Measurements from ENCODE around the gene KLHL28. TPM values are rescaled to one million over a fixed set of nuclear protein-coding genes. Genes with fewer than 3 reads are reported as not detected.

Gene KLHL28
- total RNA-seq, 1 donor from 2014 or later, result 12.2 TPM

Other genes starting within 250 kb of the KLHL28 start
- 20.0 TPM for gene TOGARAM1, start 243 bp upstream of the KLHL28 start, total RNA-seq
- 12.9 TPM for gene PRPF39, start 122.2 kb upstream of the KLHL28 start, total RNA-seq
- 124 TPM for gene FKBP3, start 172.5 kb upstream of the KLHL28 start, total RNA-seq
- 2.9 TPM for gene FANCM, start 174.0 kb upstream of the KLHL28 start, total RNA-seq